Measurements from ENCODE around the gene MINDY3. TPM values are rescaled to one million over a fixed set of nuclear protein-coding genes. Genes with fewer than 3 reads are reported as not detected.
"Not testable (repeated sequence)": the region's sequence is repeated elsewhere in the genome, so short reads cannot be mapped to it uniquely, and the experiment has no call there.

The MINDY3 gene
- total RNA-seq, 2 experiments from 2014 or later: 23.3 to 26.3 TPM

GRCh38 chr10:15868006-15868405 is 7.7 kb upstream of the MINDY3 start:
- POLR2A ChIA-PET: no interaction called here
- ATAC-seq (ENCODE audit: low read depth): no peak
- H3K27ac Mint-ChIP-seq: no peak overlapping the region
- no peak for DNase-seq
- no peaks in the 10 kb centered on the region for H3K4me1 Mint-ChIP-seq
- peaks cover 55% of the 10 kb centered on the region for H3K27me3 Mint-ChIP-seq
- H3K9me3 Mint-ChIP-seq: no peaks in the 10 kb centered on the region
- no peaks in the 10 kb centered on the region for H3K36me3 Mint-ChIP-seq
- no peak overlapping the region for H3K4me3 Mint-ChIP-seq

GRCh38 chr10:15865304-15865703 is 5.0 kb upstream of the MINDY3 start:
- Mint-ChIP-seq H3K27me3 (peaks cover 50% of the 10 kb centered on the region), H3K9me3 (no peaks in the 10 kb centered on the region), H3K27ac (no peak overlapping the region), H3K4me3 (no peak overlapping the region), H3K4me1 (no peaks in the 10 kb centered on the region), H3K36me3 (no peaks in the 10 kb centered on the region)
- ATAC-seq (ENCODE audit: low read depth) (no peak), DNase-seq (no peak)
- POLR2A ChIA-PET: no interaction called here

- Mint-ChIP-seq H3K4me3 (no peak overlapping the region), H3K36me3 (peaks cover 2% of the 10 kb centered on the region), H3K27ac (no peak overlapping the region), H3K27me3 (peaks cover 42% of the 10 kb centered on the region), H3K9me3 (no peaks in the 10 kb centered on the region), H3K4me1 (peaks cover 2% of the 10 kb centered on the region)
- no peak for ATAC-seq (ENCODE audit: low read depth)
- no peak for DNase-seq
- POLR2A ChIA-PET: no interaction called here
These were observed 4.1 kb upstream of the MINDY3 start for GRCh38 chr10:15864419-15864818.

GRCh38 chr10:15863733-15864132 is 3.4 kb upstream of the MINDY3 start:
- no peaks in the 10 kb centered on the region for H3K9me3 Mint-ChIP-seq

GRCh38 chr10:15863323-15863722 is 3.0 kb upstream of the MINDY3 start:
- ATAC-seq (ENCODE audit: low read depth) (no peak), DNase-seq (no peak)
- Mint-ChIP-seq H3K36me3 (peaks cover 2% of the 10 kb centered on the region), H3K4me3 (no peak overlapping the region), H3K9me3 (no peaks in the 10 kb centered on the region), H3K4me1 (peaks cover 7% of the 10 kb centered on the region), H3K27me3 (peaks cover 40% of the 10 kb centered on the region), H3K27ac (no peak overlapping the region)
- POLR2A ChIA-PET: no interaction called here

More at GRCh38 chr10:15863733-15864132, 3.4 kb upstream of the MINDY3 start:
- no peak overlapping the region for H3K4me3 Mint-ChIP-seq
- H3K36me3 Mint-ChIP-seq: peaks cover 2% of the 10 kb centered on the region
- POLR2A ChIA-PET: no interaction called here
- peaks cover 5% of the 10 kb centered on the region for H3K4me1 Mint-ChIP-seq
- peaks cover 42% of the 10 kb centered on the region for H3K27me3 Mint-ChIP-seq
- H3K27ac Mint-ChIP-seq: no peak overlapping the region
- DNase-seq (no peak), ATAC-seq (ENCODE audit: low read depth) (no peak)

GRCh38 chr10:15860692-15861201 is 440 bp upstream of the MINDY3 start:
- Mint-ChIP-seq H3K36me3 (peaks cover 10% of the 10 kb centered on the region), H3K27ac (peak overlapping the region; percentile 95), H3K4me1 (peaks cover 22% of the 10 kb centered on the region), H3K4me3 (peak overlapping the region; percentile 98), H3K27me3 (peaks cover 22% of the 10 kb centered on the region), H3K9me3 (no peaks in the 10 kb centered on the region)
- DNase-seq (no peak), ATAC-seq (ENCODE audit: low read depth) (no peak)
- POLR2A ChIA-PET: interaction anchor here (1.0 kb wide), 1 partner anchor 577 kb away, joined by 5 read pairs; no protein-coding TSS in a partner anchor

- peak overlapping the region; percentile 98 for H3K4me3 Mint-ChIP-seq
- H3K36me3 Mint-ChIP-seq: peaks cover 17% of the 10 kb centered on the region
- POLR2A ChIA-PET: interaction anchor here (1.0 kb wide), 1 partner anchor 578 kb away, joined by 5 read pairs; no protein-coding TSS in a partner anchor
- no peak for DNase-seq
- H3K27me3 Mint-ChIP-seq: peaks cover 11% of the 10 kb centered on the region
- no peaks in the 10 kb centered on the region for H3K9me3 Mint-ChIP-seq
- ATAC-seq (ENCODE audit: low read depth): no peak
- H3K27ac Mint-ChIP-seq: peak overlapping the region; percentile 95
- peaks cover 23% of the 10 kb centered on the region for H3K4me1 Mint-ChIP-seq
These were observed 800 bp downstream of the MINDY3 start for GRCh38 chr10:15859509-15859905.

GRCh38 chr10:15858861-15859281 is 1.4 kb downstream of the MINDY3 start:
- peaks cover 25% of the 10 kb centered on the region for H3K4me1 Mint-ChIP-seq

GRCh38 chr10:15857107-15857575 is 3.2 kb downstream of the MINDY3 start:
- POLR2A ChIA-PET: no interaction called here
- Mint-ChIP-seq H3K27ac (no peak overlapping the region), H3K4me3 (no peak overlapping the region), H3K4me1 (peaks cover 25% of the 10 kb centered on the region), H3K27me3 (no peaks in the 10 kb centered on the region), H3K36me3 (peaks cover 27% of the 10 kb centered on the region), H3K9me3 (peaks cover 3% of the 10 kb centered on the region)
- ATAC-seq (ENCODE audit: low read depth) (no peak), DNase-seq (no peak)

More at GRCh38 chr10:15858861-15859281, 1.4 kb downstream of the MINDY3 start:
- no peak for DNase-seq
- no peaks in the 10 kb centered on the region for H3K9me3 Mint-ChIP-seq
- H3K4me3 Mint-ChIP-seq: peak overlapping the region; percentile 98
- POLR2A ChIA-PET: no interaction called here
- no peak overlapping the region for H3K27ac Mint-ChIP-seq
- ATAC-seq (ENCODE audit: low read depth): no peak
- peaks cover 7% of the 10 kb centered on the region for H3K27me3 Mint-ChIP-seq
- peaks cover 21% of the 10 kb centered on the region for H3K36me3 Mint-ChIP-seq

- no peak for ATAC-seq (ENCODE audit: low read depth)
- POLR2A ChIA-PET: no interaction called here
- Mint-ChIP-seq H3K27ac (no peak overlapping the region), H3K4me3 (no peak overlapping the region), H3K4me1 (peaks cover 25% of the 10 kb centered on the region), H3K9me3 (peaks cover 10% of the 10 kb centered on the region), H3K27me3 (no peaks in the 10 kb centered on the region), H3K36me3 (peaks cover 34% of the 10 kb centered on the region)
- DNase-seq: no peak
These were observed 3.8 kb downstream of the MINDY3 start for GRCh38 chr10:15856328-15857015.

GRCh38 chr10:15853800-15854199 is 6.5 kb downstream of the MINDY3 start:
- peaks cover 52% of the 10 kb centered on the region for H3K36me3 Mint-ChIP-seq
- no peaks in the 10 kb centered on the region for H3K27me3 Mint-ChIP-seq
- peaks cover 19% of the 10 kb centered on the region for H3K9me3 Mint-ChIP-seq
- H3K4me3 Mint-ChIP-seq: no peak overlapping the region
- DNase-seq (no peak), ATAC-seq (ENCODE audit: low read depth) (no peak)
- peaks cover 22% of the 10 kb centered on the region for H3K4me1 Mint-ChIP-seq
- POLR2A ChIA-PET: no interaction called here
- no peak overlapping the region for H3K27ac Mint-ChIP-seq

- DNase-seq (no peak), ATAC-seq (ENCODE audit: low read depth) (no peak)
- peaks cover 19% of the 10 kb centered on the region for H3K9me3 Mint-ChIP-seq
- H3K36me3 Mint-ChIP-seq: peaks cover 57% of the 10 kb centered on the region
- H3K27ac Mint-ChIP-seq: no peak overlapping the region
- H3K4me1 Mint-ChIP-seq: peaks cover 13% of the 10 kb centered on the region
- H3K4me3 Mint-ChIP-seq: no peak overlapping the region
- no peaks in the 10 kb centered on the region for H3K27me3 Mint-ChIP-seq
- POLR2A ChIA-PET: no interaction called here
These were observed 8.2 kb downstream of the MINDY3 start for GRCh38 chr10:15852111-15852557.

GRCh38 chr10:15850337-15850978 is 9.8 kb downstream of the MINDY3 start:
- ATAC-seq (ENCODE audit: low read depth); H3K4me1 Mint-ChIP-seq; POLR2A ChIA-PET; H3K27me3 Mint-ChIP-seq; H3K27ac Mint-ChIP-seq; H3K4me3 Mint-ChIP-seq; DNase-seq: not testable (repeated sequence)
- Mint-ChIP-seq H3K9me3 (peaks cover 19% of the 10 kb centered on the region), H3K36me3 (peaks cover 51% of the 10 kb centered on the region)

- H3K4me1 Mint-ChIP-seq: peaks cover 1% of the 10 kb centered on the region
- H3K36me3 Mint-ChIP-seq: peaks cover 43% of the 10 kb centered on the region
- no peaks in the 10 kb centered on the region for H3K27me3 Mint-ChIP-seq
- POLR2A ChIA-PET: no interaction called here
- H3K9me3 Mint-ChIP-seq: peaks cover 19% of the 10 kb centered on the region
- no peak for ATAC-seq (ENCODE audit: low read depth)
- H3K27ac Mint-ChIP-seq: no peak overlapping the region
- H3K4me3 Mint-ChIP-seq: no peak overlapping the region
- no peak for DNase-seq
These were observed 11.0 kb downstream of the MINDY3 start for GRCh38 chr10:15849316-15849715.

Data from activated naive CD8-positive, alpha-beta T cell treated with anti-CD3 and anti-CD28 coated beads, Interleukin-2, amount 10 ng/mL, durations not matched to agents 7 days and 5 days (primary cell).